Measurements from ENCODE around the gene OVCA2. TPM values are rescaled to one million over a fixed set of nuclear protein-coding genes. Genes with fewer than 3 reads are reported as not detected.

The OVCA2 gene
- polyA plus RNA-seq, 2 of the 4 experiments (the other 2 are of a cell fraction): 54.6 to 66.3 TPM

Small RNA genes lying within 50 kb of the gene (small RNA-seq; reads per million reads assigned to genes)
- 0 reads per million in 6 experiments for gene AC090617.9
- gene MIR132: 4.7 to 102 (median 65.3) reads per million in 6 experiments
- 0.33 to 11.8 (median 4.7) reads per million in 6 experiments for gene MIR212
- 0 reads per million in 6 experiments for gene OVCA2

Other genes starting within 250 kb of the OVCA2 start
- gene SMYD4, start 212.1 kb upstream of the OVCA2 start, polyA plus RNA-seq (2011; rRNA removed): 12.1 and 12.4 TPM in 2 replicates
- 9.8 to 11.1 TPM (median 10.4 TPM) in 3 replicates for gene SMYD4, start 212.1 kb upstream of the OVCA2 start, polyA plus RNA-seq (2017; fragmentation: RNase III; extraction: RNeasy Plus Mini Kit Qiagen cat#74134 plus additional on column Dnase treatment)
- 136 and 145 TPM in 2 replicates for gene RPA1, start 212.0 kb upstream of the OVCA2 start, polyA plus RNA-seq (2011; rRNA removed)
- gene RPA1, start 212.0 kb upstream of the OVCA2 start, polyA plus RNA-seq (2017; fragmentation: RNase III; extraction: RNeasy Plus Mini Kit Qiagen cat#74134 plus additional on column Dnase treatment): 72.2 to 77.1 TPM (median 73.4 TPM) in 3 replicates
- gene RTN4RL1, start 16.7 kb upstream of the OVCA2 start, polyA plus RNA-seq (2011; rRNA removed): 0.39 and 0.46 TPM in 2 replicates
- 1.4 to 1.8 TPM (median 1.5 TPM) in 3 replicates for gene RTN4RL1, start 16.7 kb upstream of the OVCA2 start, polyA plus RNA-seq (2017; fragmentation: RNase III; extraction: RNeasy Plus Mini Kit Qiagen cat#74134 plus additional on column Dnase treatment)
- gene DPH1, start 11.9 kb upstream of the OVCA2 start, polyA plus RNA-seq (2011; rRNA removed): 25.5 and 33.0 TPM in 2 replicates
- gene DPH1, start 11.9 kb upstream of the OVCA2 start, polyA plus RNA-seq (2017; fragmentation: RNase III; extraction: RNeasy Plus Mini Kit Qiagen cat#74134 plus additional on column Dnase treatment): 33.6 to 42.4 TPM (median 34.4 TPM) in 3 replicates
- gene HIC1, start 13.1 kb downstream of the OVCA2 start, polyA plus RNA-seq (2011; rRNA removed): 0.13 and 0.28 TPM in 2 replicates
- gene HIC1, start 13.1 kb downstream of the OVCA2 start, polyA plus RNA-seq (2017; fragmentation: RNase III; extraction: RNeasy Plus Mini Kit Qiagen cat#74134 plus additional on column Dnase treatment): 0.70 to 1.5 TPM (median 1.3 TPM) in 3 replicates

Data from A549 (cell line).